H1 (cell line): ENCODE results near the gene SPATA13. TPM values are rescaled to one million over a fixed set of nuclear protein-coding genes. Genes with fewer than 3 reads are reported as not detected.

Experiments used
- CTCF ChIA-PET: fragments of 300-600 bp; sonication (Branson Sonifier 250); formaldehyde crosslinking; loops from one replicate; lab custom pipeline; 2021; ENCODE audit not compliant: partially characterized antibody; lab: Charles Lee
- POLR2A ChIA-PET: fragments of 300-600 bp; sonication (Branson Sonifier 250); formaldehyde crosslinking; loops from one replicate; lab custom pipeline; 2021; ENCODE audit warnings: inconsistent platforms; ENCODE audit not compliant: partially characterized antibody; lab: Charles Lee
- DNase-seq, 2 experiments: peaks; one replicate each; pipeline versions ENCODE4 v3.0.0 to v3.0.0-alpha.2; 2010 to 2022; ENCODE audit warnings: low spot score in 2 of 2, low read depth in 1 of 2, mixed read lengths in 1 of 2
- FAIRE-seq: peaks from 2 replicates; lab custom pipeline; 2011; peaks lifted over from hg19 to GRCh38; lab: Jason Lieb, UNC
- H2AFZ ChIP-seq: 2 replicates; pipeline ENCODE4 v1.8.1; 2012; ENCODE audit warnings: low read length, inconsistent platforms
- H2AK5ac ChIP-seq: 2 replicates; pipeline ENCODE4 v1.6.1; 2013; ENCODE audit warnings: low read depth, low read length
- H2BK120ac ChIP-seq: replicated peaks from 2 replicates; pipeline ENCODE3; 2013; ENCODE audit warnings: low read depth, low read length, inconsistent platforms
- H2BK12ac ChIP-seq: 2 replicates; pipeline ENCODE4 v1.6.1; 2013; ENCODE audit warnings: low read depth, low read length
- H2BK15ac ChIP-seq: 2 replicates; pipeline ENCODE4 v1.6.1; 2013; ENCODE audit warnings: low read length
- H2BK20ac ChIP-seq: 2 replicates; pipeline ENCODE4 v1.6.1; 2013; ENCODE audit warnings: low read length
- H2BK5ac ChIP-seq: 2 replicates; pipeline ENCODE4 v1.6.1; 2013; ENCODE audit warnings: low read depth, low read length
- H3K14ac ChIP-seq: 2 replicates; pipeline ENCODE4 v1.6.1; 2013; ENCODE audit warnings: inconsistent platforms; ENCODE audit not compliant: insufficient read length
- H3K18ac ChIP-seq: 2 replicates; pipeline ENCODE4 v1.6.1; 2013; ENCODE audit warnings: low read length; ENCODE audit errors: extremely low read depth
- H3K23ac ChIP-seq: 2 replicates; pipeline ENCODE4 v1.6.1; 2013; ENCODE audit warnings: inconsistent platforms; ENCODE audit not compliant: insufficient read length
- H3K23me2 ChIP-seq: 2 replicates; pipeline ENCODE4 v1.6.1; 2013; ENCODE audit warnings: low read depth, low read length
- H3K27ac ChIP-seq: 2 replicates; pipeline ENCODE4 v1.6.1; 2011; ENCODE audit warnings: low read depth, low read length, inconsistent platforms
- H3K27me3 ChIP-seq, 4 experiments: replicated peaks in 1 of 4; 1 replicate in 1 of 4; 2 replicates in 3 of 4; pipeline versions ENCODE4 v1.6.1 to v1.8.1; 2011 to 2013; ENCODE audit warnings: low read length in 3 of 4, mild to moderate bottlenecking in 3 of 4, inconsistent platforms in 2 of 4, mixed read lengths in 2 of 4, moderate library complexity in 1 of 4; ENCODE audit not compliant: control insufficient read depth in 3 of 4, insufficient read depth in 3 of 4; ENCODE audit errors: extremely low read depth in 1 of 4
- H3K36me3 ChIP-seq, 4 experiments: 2 replicates each; pipeline versions ENCODE4 v1.6.1 to v1.8.1; 2011 to 2013; ENCODE audit warnings: mild to moderate bottlenecking in 4 of 4, low read length in 3 of 4, moderate library complexity in 2 of 4, control low read depth in 1 of 4, inconsistent platforms in 1 of 4; ENCODE audit not compliant: insufficient read depth in 4 of 4, control insufficient read depth in 2 of 4
- H3K4ac ChIP-seq: replicated peaks from 2 replicates; pipeline ENCODE3; 2013; ENCODE audit warnings: low read length, low read depth, mixed read lengths, inconsistent platforms; ENCODE audit not compliant: insufficient read length
- H3K4me1 ChIP-seq, 4 experiments: replicated peaks in 1 of 4; 1 replicate in 1 of 4; 2 replicates in 3 of 4; pipeline versions ENCODE4 v1.6.1 to v1.8.1; 2011 to 2013; ENCODE audit warnings: low read length in 3 of 4, inconsistent platforms in 2 of 4, mixed read lengths in 1 of 4; ENCODE audit not compliant: insufficient read depth in 4 of 4, control insufficient read depth in 3 of 4
- H3K4me2 ChIP-seq, 2 experiments: 2 replicates each; pipeline versions ENCODE4 v1.6.1 to v1.8.1; 2011 to 2013; ENCODE audit warnings: low read depth in 2 of 2, low read length in 2 of 2, control low read depth in 1 of 2, inconsistent platforms in 1 of 2, mild to moderate bottlenecking in 1 of 2; ENCODE audit not compliant: insufficient read depth in 1 of 2
- H3K4me3 ChIP-seq, 4 experiments: fragments of 200-600, 300-600 bp in 1 of 4; sonication (generic), shearing (Covaris generic), sonication (Bioruptor Twin) in 1 of 4; 2 replicates each; pipeline versions ENCODE4 v1.5.1 to v1.8.1; 2011 to 2016; ENCODE audit warnings: low read length in 4 of 4, low read depth in 3 of 4, control low read depth in 2 of 4, inconsistent platforms in 2 of 4, mild to moderate bottlenecking in 2 of 4, mixed read lengths in 1 of 4, moderate library complexity in 1 of 4; ENCODE audit not compliant: insufficient read depth in 2 of 4; ENCODE audit errors: extremely low read depth in 1 of 4
- H3K56ac ChIP-seq: replicated peaks from 2 replicates; pipeline ENCODE3; 2013; ENCODE audit warnings: low read depth, mild to moderate bottlenecking, mixed read lengths, low read length, inconsistent platforms; ENCODE audit not compliant: insufficient read length
- H3K79me1 ChIP-seq: 2 replicates; pipeline ENCODE4 v1.6.1; 2013; ENCODE audit warnings: low read depth, low read length, control low read depth
- H3K79me2 ChIP-seq, 2 experiments: 2 replicates each; pipeline versions ENCODE4 v1.6.1 to v1.8.1; 2012 to 2013; ENCODE audit warnings: low read length in 2 of 2, mild to moderate bottlenecking in 2 of 2, inconsistent platforms in 1 of 2; ENCODE audit not compliant: insufficient read depth in 2 of 2, control insufficient read depth in 1 of 2
- H3K9ac ChIP-seq, 4 experiments: replicated peaks in 1 of 4; 1 replicate in 1 of 4; 2 replicates in 3 of 4; pipeline versions ENCODE4 v1.6.1 to v1.8.1; 2011 to 2013; ENCODE audit warnings: low read depth in 3 of 4, low read length in 3 of 4, control low read depth in 2 of 4, mild to moderate bottlenecking in 2 of 4, moderate library complexity in 2 of 4, inconsistent platforms in 1 of 4; ENCODE audit errors: extremely low read depth in 1 of 4
- H3K9me3 ChIP-seq, 2 experiments: 2 replicates each; pipeline versions ENCODE4 v1.6.1 to v1.8.1; 2012 to 2013; ENCODE audit warnings: mild to moderate bottlenecking in 2 of 2, moderate library complexity in 2 of 2, control low read depth in 1 of 2, inconsistent platforms in 1 of 2, low read depth in 1 of 2, low read length in 1 of 2, mixed read lengths in 1 of 2; ENCODE audit not compliant: insufficient read depth in 2 of 2
- H4K20me1 ChIP-seq, 2 experiments: replicated peaks in 1 of 2; 2 replicates each; pipeline versions ENCODE3 to v1.8.1; 2011 to 2013; ENCODE audit warnings: inconsistent platforms in 2 of 2, low read length in 2 of 2, mild to moderate bottlenecking in 1 of 2; ENCODE audit not compliant: insufficient read depth in 2 of 2, control insufficient read depth in 1 of 2
- H4K5ac ChIP-seq: 2 replicates; pipeline ENCODE4 v1.6.1; 2013; ENCODE audit warnings: low read length, low read depth, mixed read lengths, inconsistent platforms; ENCODE audit not compliant: insufficient read length
- H4K8ac ChIP-seq: 2 replicates; pipeline ENCODE4 v1.8.0; 2013; ENCODE audit warnings: mild to moderate bottlenecking, moderate library complexity, low read length, inconsistent platforms; ENCODE audit not compliant: insufficient read depth; ENCODE audit errors: extremely low read depth
- H4K91ac ChIP-seq: replicated peaks from 2 replicates; pipeline ENCODE3; 2013; ENCODE audit warnings: low read length, mixed read lengths, inconsistent platforms; ENCODE audit not compliant: insufficient read length
- BACH1 ChIP-seq: IDR thresholded peaks from 2 replicates; pipeline ENCODE4 v1.6.1; 2012; ENCODE audit warnings: low read length, improper control_type of control experiment
- BRCA1 ChIP-seq: IDR thresholded peaks from 2 replicates; pipeline ENCODE4 v1.6.1; 2012; ENCODE audit warnings: low read depth, low read length, improper control_type of control experiment
- CBX5 ChIP-seq: fragments of 300-800, 300-1000 bp; sonication (generic); IDR thresholded peaks from 2 replicates; pipeline ENCODE4 v1.7.1; 2016; ENCODE audit warnings: antibody characterized with exemption, low read length, low read depth
- E2F6 ChIP-seq: IDR thresholded peaks from 2 replicates; pipeline ENCODE4 v1.6.1; 2012; ENCODE audit warnings: inconsistent platforms
- GABPA ChIP-seq: IDR thresholded peaks from 2 replicates; pipeline ENCODE4 v1.6.1; 2011; ENCODE audit warnings: mild to moderate bottlenecking, low read length, moderate library complexity, borderline replicate concordance; ENCODE audit not compliant: insufficient read depth
- KDM1A ChIP-seq: fragments of 200-600, 300-600 bp; sonication (generic); IDR thresholded peaks from 2 replicates; pipeline ENCODE4 v1.7.1; 2016; ENCODE audit warnings: mild to moderate bottlenecking, low read length, borderline replicate concordance
- KDM5A ChIP-seq: fragments of 200-600 bp; IDR thresholded peaks from 2 replicates; pipeline ENCODE4 v1.7.1; 2012; ENCODE audit warnings: mild to moderate bottlenecking, low read length, inconsistent platforms, mixed read lengths
- POLR2AphosphoS5 ChIP-seq: IDR thresholded peaks from 2 replicates; pipeline ENCODE4 v1.6.1; 2011; ENCODE audit warnings: low read depth, low read length
- RBBP5 ChIP-seq: IDR thresholded peaks from 2 replicates; pipeline ENCODE4 v1.7.1; 2012; ENCODE audit warnings: low read depth, mild to moderate bottlenecking, inconsistent platforms, low read length, moderate library complexity, borderline replicate concordance
- SIN3A ChIP-seq, 2 experiments: IDR thresholded peaks in 1 of 2; conservative IDR thresholded peaks in 1 of 2; 2 replicates each; pipeline ENCODE4 v1.6.1; 2011 to 2012; ENCODE audit warnings: low read length in 2 of 2, improper control_type of control experiment in 1 of 2, low read depth in 1 of 2, mild to moderate bottlenecking in 1 of 2
- SP2 ChIP-seq: IDR thresholded peaks from 2 replicates; pipeline ENCODE4 v1.6.1; 2012; ENCODE audit warnings: mild to moderate bottlenecking, low read length, inconsistent platforms
- SUZ12 ChIP-seq: fragments of 200-600 bp; sonication (generic); IDR thresholded peaks from 2 replicates; pipeline ENCODE4 v1.6.1; 2012; ENCODE audit warnings: mild to moderate bottlenecking, inconsistent platforms, low read length, moderate library complexity, mixed read lengths
- TAF7 ChIP-seq: optimal IDR thresholded peaks from 2 replicates; pipeline ENCODE3; 2011; ENCODE audit warnings: low read depth, mild to moderate bottlenecking, inconsistent platforms, low read length, moderate library complexity, borderline replicate concordance
- WGBS, 2 experiments: shearing (Covaris generic) in 1 of 2; methylation state at CpG; one replicate each; pipeline versions ENCODE4 v1.1.6 to v1.1.7; 2013 to 2015; ENCODE audit warnings: low lambda C conversion rate in 2 of 2, mixed read lengths in 2 of 2, inconsistent platforms in 1 of 2, low coverage in 1 of 2, missing lambda C conversion rate in 1 of 2; ENCODE audit not compliant: insufficient replicate concordance in 2 of 2, insufficient coverage in 1 of 2, insufficient read length in 1 of 2; ENCODE audit errors: extremely low coverage in 1 of 2, missing lambda C conversion rate in 1 of 2; 5-methylcytosine and 5-hydroxymethylcytosine counted together
- polyA plus RNA-seq, 7 experiments: library from polyadenylated mRNA; depleted of rRNA in 3 of 7; stranded (reverse) in 5 of 7; unstranded in 2 of 7; fragments of >200 nt in 5 of 7; fragments of 200-250 nt in 2 of 7; gene quantifications; 1 replicate in 5 of 7; 2 replicates in 1 of 7; 4 replicates in 1 of 7; pipeline versions ENCODE4 v1.2.1 to v1.2.3, GENCODE V29; 2011 to 2013; ENCODE audit warnings: missing spikeins in 2 of 7, mixed read lengths in 2 of 7
- total RNA-seq: library from RNA; stranded (reverse); fragmentation: NEBNext Ultra II Directional; extraction: Animal tissue kit (Norgen Biotek cat#: 25700); gene quantifications from 2 replicates; pipeline ENCODE4 v1.2.1, GENCODE V29; 2021

The SPATA13 gene
- total and polyA plus RNA-seq, 2 of the 8 experiments (the other 6 are each of a cell fraction or from before 2014, with no cell fraction given) = 12.6 to 30.9 TPM

- no peak overlapping the region for H2BK12ac ChIP-seq
- no peak overlapping the region for H2BK120ac ChIP-seq
- no peak overlapping the region for H2BK5ac ChIP-seq
- no peak overlapping the region for H3K23ac ChIP-seq
- H4K5ac ChIP-seq = no peak overlapping the region
- no peaks in the 10 kb centered on the region for H3K9me3 ChIP-seq
- POLR2A ChIA-PET = interaction anchor here (0.8 kb wide), 1 partner anchor 32 kb away, joined by 3 read pairs; no protein-coding TSS in a partner anchor
- H3K23me2 ChIP-seq = no peaks in the 10 kb centered on the region
- H3K56ac ChIP-seq = no peak overlapping the region
- H3K79me1 ChIP-seq = peaks cover 6% of the 10 kb centered on the region; the same call in 1 of the 2 replicates
- H3K4me3 ChIP-seq = no peak overlapping the region
- H2BK15ac ChIP-seq = no peak overlapping the region
- DNase-seq (no peak), FAIRE-seq (no peak)
- 55% methylated on average over 4 of the region's 4 CpGs; no CpG with 5 or more reads in 1 of the 2 experiments for WGBS, 2 experiments
- H4K20me1 ChIP-seq = peaks cover 0 to 6% of the 10 kb centered on the region in 2 experiments
- H3K18ac ChIP-seq = no peak overlapping the region
- no peak overlapping the region for H4K91ac ChIP-seq
- H3K36me3 ChIP-seq = no peaks in the 10 kb centered on the region
- no peak overlapping the region for H4K8ac ChIP-seq
- H3K27me3 ChIP-seq = no peaks in the 10 kb centered on the region; a peak in 1 of 7 replicates
- H3K79me2 ChIP-seq = peaks cover 0 to 51% of the 10 kb centered on the region in 2 experiments; a peak in 2 of 4 replicates
- peaks cover 0 to 5% (median 0%) of the 10 kb centered on the region in 4 experiments; a peak in 3 of 7 replicates for H3K4me1 ChIP-seq
- no peak overlapping the region for H2BK20ac ChIP-seq
- no peak overlapping the region for H3K14ac ChIP-seq
- no peak overlapping the region for H3K27ac ChIP-seq
- no peak overlapping the region for H2AFZ ChIP-seq
- no peak overlapping the region for H2AK5ac ChIP-seq
- H3K4ac ChIP-seq = no peak overlapping the region
- CTCF ChIA-PET = interaction anchor here (1.1 to 2.4 kb wide), 4 partner anchors 10 to 273 kb away, joined by 3 to 7 read pairs (median 5); no protein-coding TSS in a partner anchor
- no peak overlapping the region for H3K4me2 ChIP-seq
- no peak overlapping the region for H3K9ac ChIP-seq
- TF ChIP-seq BRCA1 (no peak), SP2 (no peak), SIN3A (conservative IDR thresholded peaks at IDR 0.05 in 1 of 2, IDR thresholded peaks at IDR 0.05 in 1 of 2; ENCODE audit: low read depth in 1 of 2, low read length in 2 of 2) (no peak), POLR2AphosphoS5 (no peak), KDM1A (no peak), E2F6 (no peak), BACH1 (no peak), GABPA (no peak), KDM5A (no peak), SUZ12 (no peak), RBBP5 (no peak), CBX5 (no peak), TAF7 (no peak)
These were observed 72.9 kb downstream of the SPATA13 start for GRCh38 chr13:24233351-24233901.
